HG03196 (cell line): ENCODE measurements around the gene CCDC178.
"Not testable (repeated sequence)": the region's sequence is repeated elsewhere in the genome, so short reads cannot be mapped to it uniquely, and the experiment has no call there.

Source experiments
- ATAC-seq: cut with Tn5 transposase; IDR thresholded peaks from one replicate; pipeline ENCODE4 v1.9.1; 2021; ENCODE audit not compliant: unreplicated experiment

The CCDC178 gene

GRCh38 chr18:33034212-33034611 is 406.3 kb downstream of the CCDC178 start:
- no peak for ATAC-seq

GRCh38 chr18:33022370-33022769 is 418.2 kb downstream of the CCDC178 start:
- no peak for ATAC-seq

GRCh38 chr18:33020877-33021276 is 419.6 kb downstream of the CCDC178 start:
- no peak for ATAC-seq

- ATAC-seq, result no peak
Measured at GRCh38 chr18:33014060-33014796, 426.3 kb downstream of the CCDC178 start.

- no peak for ATAC-seq
Measured at GRCh38 chr18:33010149-33010548, 430.4 kb downstream of the CCDC178 start.

- ATAC-seq, result no peak
Measured at GRCh38 chr18:32998921-32999320, 441.6 kb downstream of the CCDC178 start.

- ATAC-seq, result no peak
Measured at GRCh38 chr18:32998285-32998684, 442.2 kb downstream of the CCDC178 start.

GRCh38 chr18:32983721-32984120 is 456.8 kb downstream of the CCDC178 start:
- ATAC-seq, result no peak

GRCh38 chr18:32980896-32981295 is 459.6 kb downstream of the CCDC178 start:
- no peak for ATAC-seq

- no peak for ATAC-seq
Measured at GRCh38 chr18:32975501-32975900, 465.0 kb downstream of the CCDC178 start.

- ATAC-seq, result peak; percentile 11
Measured at GRCh38 chr18:32975163-32975436, 465.4 kb downstream of the CCDC178 start.

- ATAC-seq, result peak; percentile 68
Measured at GRCh38 chr18:32974421-32975162, 465.9 kb downstream of the CCDC178 start.

GRCh38 chr18:32968248-32968647 is 472.3 kb downstream of the CCDC178 start:
- no peak for ATAC-seq

GRCh38 chr18:32966141-32966540 is 474.4 kb downstream of the CCDC178 start:
- ATAC-seq, result no peak

GRCh38 chr18:32961538-32961937 is 479.0 kb downstream of the CCDC178 start:
- no peak for ATAC-seq

GRCh38 chr18:32958746-32959145 is 481.8 kb downstream of the CCDC178 start:
- ATAC-seq, result peak; percentile 85

GRCh38 chr18:32956591-32957315 is 483.8 kb downstream of the CCDC178 start:
- ATAC-seq, result no peak

- not testable (repeated sequence) for ATAC-seq
Measured at GRCh38 chr18:32952318-32952717, 488.2 kb downstream of the CCDC178 start.

- ATAC-seq, result no peak
Measured at GRCh38 chr18:32937597-32937996, 502.9 kb downstream of the CCDC178 start.

- no peak for ATAC-seq
Measured at GRCh38 chr18:32937066-32937465, 503.5 kb downstream of the CCDC178 start.

GRCh38 chr18:32934201-32934600 is 506.3 kb downstream of the CCDC178 start:
- no peak for ATAC-seq
